ENCODE results near the gene HSPD1.

- TF ChIP-seq CTCF (conservative IDR thresholded peaks at IDR 0.05; ENCODE audit: low read length): no peak
- no peak for TF ChIP-seq EZH2phosphoT487 (IDR thresholded peaks at IDR 0.05; ENCODE audit: borderline replicate concordance)
Observed at GRCh38 chr2:197464175-197464574, 35.5 kb downstream of the HSPD1 start.

Measured in Loucy (cell line).